Naive thymus-derived CD4-positive, alpha-beta T cell (primary cell): ENCODE results near the gene TMEM178B. TPM values are rescaled to one million over a fixed set of nuclear protein-coding genes. Genes with fewer than 3 reads are reported as not detected.
"Not testable (repeated sequence)": the region's sequence is repeated elsewhere in the genome, so short reads cannot be mapped to it uniquely, and the experiment has no call there.

Experiments used
- ATAC-seq: fragments of 150-1000 bp; cut with Tn5 transposase; 2 replicates; pipeline ENCODE4 v1.10.0; 2021; ENCODE audit warnings: mild to moderate bottlenecking, moderate library complexity
- CTCF ChIA-PET: fragments of 350-600 bp; sonication (Branson Sonifier 250); formaldehyde crosslinking; loops from one replicate; lab custom pipeline; 2021; ENCODE audit warnings: antibody characterized with exemption; lab: Charles Lee
- POLR2A ChIA-PET: fragments of 350-600 bp; sonication (Branson Sonifier 250); formaldehyde crosslinking; loops from one replicate; lab custom pipeline; 2021; ENCODE audit warnings: antibody characterized with exemption, inconsistent platforms; lab: Charles Lee
- DNase-seq, 9 donors: peaks; one replicate each; pipeline versions ENCODE4 v3.0.0 to v3.0.0-alpha.2; 2020 to 2022; ENCODE audit warnings: mixed read lengths in 1 of 9
- H3K27ac ChIP-seq: one replicate; pipeline ENCODE4 v1.7.0; 2013; ENCODE audit warnings: mild to moderate bottlenecking, low read depth, low read length, moderate library complexity
- H3K27me3 ChIP-seq, 2 donors: one replicate each; pipeline ENCODE4 v1.7.0; 2013; ENCODE audit warnings: low read length in 2 of 2, mild to moderate bottlenecking in 2 of 2, moderate library complexity in 2 of 2; ENCODE audit not compliant: control insufficient read depth in 2 of 2, insufficient read depth in 2 of 2
- H3K36me3 ChIP-seq, 3 experiments: 1 replicate in 2 of 3; 2 replicates in 1 of 3; pipeline ENCODE4 v1.7.0; 2013; ENCODE audit warnings: low read length in 3 of 3, mild to moderate bottlenecking in 3 of 3, moderate library complexity in 1 of 3; ENCODE audit not compliant: insufficient read depth in 3 of 3, control insufficient read depth in 2 of 3
- H3K4me1 ChIP-seq, 2 donors: one replicate each; pipeline ENCODE4 v1.7.0; 2013; ENCODE audit warnings: low read length in 2 of 2, mild to moderate bottlenecking in 2 of 2, moderate library complexity in 1 of 2; ENCODE audit not compliant: control insufficient read depth in 2 of 2, insufficient read depth in 2 of 2
- H3K4me3 ChIP-seq: 2 replicates; pipeline ENCODE4 v1.7.0; 2013; ENCODE audit warnings: mild to moderate bottlenecking, low read length
- H3K9me3 ChIP-seq, 3 experiments: 1 replicate in 2 of 3; 2 replicates in 1 of 3; pipeline ENCODE4 v1.7.0; 2013; ENCODE audit warnings: low read length in 3 of 3; ENCODE audit not compliant: control insufficient read depth in 2 of 3
- H3K27ac Mint-ChIP-seq, 9 donors: one replicate each; pipeline ENCODE4 v1.8.0; 2020 to 2022; ENCODE audit warnings: mixed read lengths in 9 of 9, mild to moderate bottlenecking in 8 of 9, moderate library complexity in 5 of 9, inconsistent platforms in 2 of 9
- H3K27me3 Mint-ChIP-seq, 5 donors: one replicate each; pipeline ENCODE4 v1.8.0; 2021 to 2022; ENCODE audit warnings: mixed read lengths in 5 of 5, mild to moderate bottlenecking in 1 of 5
- H3K36me3 Mint-ChIP-seq, 5 donors: one replicate each; pipeline ENCODE4 v1.8.0; 2020 to 2022; ENCODE audit warnings: mixed read lengths in 5 of 5, mild to moderate bottlenecking in 3 of 5, inconsistent platforms in 1 of 5
- H3K4me1 Mint-ChIP-seq, 7 donors: one replicate each; pipeline ENCODE4 v1.8.0; 2020 to 2022; ENCODE audit warnings: mixed read lengths in 7 of 7, mild to moderate bottlenecking in 3 of 7, inconsistent platforms in 1 of 7
- H3K4me3 Mint-ChIP-seq, 10 donors: one replicate each; pipeline ENCODE4 v1.8.0; 2020 to 2022; ENCODE audit warnings: mild to moderate bottlenecking in 10 of 10, mixed read lengths in 10 of 10, moderate library complexity in 6 of 10, inconsistent platforms in 2 of 10
- H3K9me3 Mint-ChIP-seq, 11 donors: one replicate each; pipeline ENCODE4 v1.8.0; 2020 to 2022; ENCODE audit warnings: mixed read lengths in 11 of 11, mild to moderate bottlenecking in 4 of 11, inconsistent platforms in 1 of 11, moderate library complexity in 1 of 11
- intact Hi-C, 2 donors: fragments of 100-400 bp; cut with micrococcal nuclease; formaldehyde crosslinking; loops; one replicate each; pipeline ENCODE4 v1.15.1; 2023
- polyA plus RNA-seq, 2 donors: library from polyadenylated mRNA; unstranded; fragments of 300-500 nt; fragmentation: Illumina TruSeq; gene quantifications; one replicate each; pipeline ENCODE4 v1.2.3, GENCODE V29; 2021
- total RNA-seq, 6 experiments: library from RNA in 5 of 6; stranded (reverse) in 5 of 6; gene quantifications; 1 replicate in 5 of 6; 2 replicates in 1 of 6; pipeline ENCODE4 v1.2.3 and lab custom pipeline; 2021 to 2026

The TMEM178B gene
- total and polyA plus RNA-seq, 7 experiments from 2014 or later: 0.05 to 3.0 (median 0.10) TPM; not detected in 4

- ATAC-seq (no peak), DNase-seq (no peak)
- Mint-ChIP-seq H3K4me3 (no peak overlapping the region), H3K9me3 (peaks cover 0 to 6% (median 0%) of the 10 kb centered on the region in 11 donors), H3K27me3 (peaks cover 4 to 40% (median 20%) of the 10 kb centered on the region in 5 donors), H3K36me3 (no peaks in the 10 kb centered on the region), H3K27ac (no peak overlapping the region), H3K4me1 (no peaks in the 10 kb centered on the region)
- CTCF ChIA-PET: interaction anchor here (0.6 kb wide), 1 partner anchor 541 kb away, joined by 5 read pairs; no protein-coding TSS in a partner anchor
- intact Hi-C loops: no loop called here
- H3K9me3 ChIP-seq: no peaks in the 10 kb centered on the region
- H3K4me3 ChIP-seq: no peak overlapping the region
- no peaks in the 10 kb centered on the region for H3K27me3 ChIP-seq
- no peak overlapping the region for H3K27ac ChIP-seq
- no peaks in the 10 kb centered on the region for H3K36me3 ChIP-seq
- H3K4me1 ChIP-seq: no peaks in the 10 kb centered on the region
- POLR2A ChIA-PET: no interaction called here
These were observed 316.5 kb downstream of the TMEM178B start for GRCh38 chr7:141390339-141390738.

GRCh38 chr7:141393056-141393455 lies 319.2 kb downstream of the TMEM178B start:
- DNase-seq (no peak), ATAC-seq (no peak)
- ChIA-PET CTCF (no interaction called here), POLR2A (no interaction called here)
- no peak overlapping the region for H3K4me3 ChIP-seq
- Mint-ChIP-seq H3K36me3 (no peaks in the 10 kb centered on the region), H3K4me3 (no peak overlapping the region), H3K4me1 (no peaks in the 10 kb centered on the region), H3K27ac (no peak overlapping the region), H3K9me3 (peaks cover 0 to 4% (median 0%) of the 10 kb centered on the region in 11 donors), H3K27me3 (peaks cover 4 to 24% (median 15%) of the 10 kb centered on the region in 5 donors)
- no peaks in the 10 kb centered on the region for H3K4me1 ChIP-seq
- H3K36me3 ChIP-seq: no peaks in the 10 kb centered on the region
- H3K9me3 ChIP-seq: no peaks in the 10 kb centered on the region
- no peak overlapping the region for H3K27ac ChIP-seq
- intact Hi-C loops: no loop called here
- no peaks in the 10 kb centered on the region for H3K27me3 ChIP-seq

GRCh38 chr7:141397236-141398163 lies 323.6 kb downstream of the TMEM178B start:
- POLR2A ChIA-PET: no interaction called here
- Mint-ChIP-seq H3K27ac (no peak overlapping the region), H3K27me3 (peaks cover 14 to 44% (median 21%) of the 10 kb centered on the region in 5 donors), H3K9me3 (peaks cover 0 to 3% (median 0%) of the 10 kb centered on the region in 11 donors), H3K4me3 (no peak overlapping the region), H3K36me3 (no peaks in the 10 kb centered on the region), H3K4me1 (no peaks in the 10 kb centered on the region)
- no peaks in the 10 kb centered on the region for H3K36me3 ChIP-seq
- H3K4me3 ChIP-seq: no peak overlapping the region
- H3K27ac ChIP-seq: no peak overlapping the region
- H3K4me1 ChIP-seq: no peaks in the 10 kb centered on the region
- ATAC-seq (no peak), DNase-seq (no peak)
- CTCF ChIA-PET: no interaction called here
- H3K27me3 ChIP-seq: no peaks in the 10 kb centered on the region
- intact Hi-C loops: no loop called here
- no peaks in the 10 kb centered on the region for H3K9me3 ChIP-seq

GRCh38 chr7:141400356-141400755 lies 326.5 kb downstream of the TMEM178B start:
- no peaks in the 10 kb centered on the region for H3K36me3 Mint-ChIP-seq
- no peaks in the 10 kb centered on the region for H3K4me1 Mint-ChIP-seq
- H3K27me3 ChIP-seq: no peaks in the 10 kb centered on the region
- ATAC-seq: no peak
- H3K9me3 ChIP-seq: no peaks in the 10 kb centered on the region
- CTCF ChIA-PET: no interaction called here
- H3K27me3 Mint-ChIP-seq: peaks cover 11 to 41% (median 21%) of the 10 kb centered on the region in 5 donors
- no peaks in the 10 kb centered on the region for H3K36me3 ChIP-seq
- H3K9me3 Mint-ChIP-seq: peaks cover 0 to 3% (median 0%) of the 10 kb centered on the region in 11 donors
- H3K4me1 ChIP-seq: no peaks in the 10 kb centered on the region
- no peak for DNase-seq
- H3K4me3 ChIP-seq: no peak overlapping the region
- POLR2A ChIA-PET: no interaction called here
- H3K27ac Mint-ChIP-seq: no peak overlapping the region
- intact Hi-C loops: no loop called here
- H3K4me3 Mint-ChIP-seq: no peak overlapping the region
- H3K27ac ChIP-seq: no peak overlapping the region

- peaks cover 10 to 41% (median 18%) of the 10 kb centered on the region in 5 donors for H3K27me3 Mint-ChIP-seq
- CTCF ChIA-PET: interaction anchor here (0.5 kb wide), 1 partner anchor 28 kb away, joined by 4 read pairs; no protein-coding TSS in a partner anchor
- no peaks in the 10 kb centered on the region for H3K9me3 ChIP-seq
These were observed 328.6 kb downstream of the TMEM178B start for GRCh38 chr7:141402277-141402996.

GRCh38 chr7:141403846-141404245 lies 330.0 kb downstream of the TMEM178B start:
- CTCF ChIA-PET, intact Hi-C loops, H3K27ac ChIP-seq, H3K4me3 ChIP-seq, H3K4me1 ChIP-seq, H3K27me3 ChIP-seq, H3K36me3 Mint-ChIP-seq, H3K27ac Mint-ChIP-seq, ATAC-seq, DNase-seq, POLR2A ChIA-PET, H3K4me3 Mint-ChIP-seq, H3K9me3 Mint-ChIP-seq, H3K36me3 ChIP-seq, H3K4me1 Mint-ChIP-seq, H3K9me3 ChIP-seq: not testable (repeated sequence)
- peaks cover 11 to 34% (median 16%) of the 10 kb centered on the region in 5 donors for H3K27me3 Mint-ChIP-seq

More at GRCh38 chr7:141402277-141402996, 328.6 kb downstream of the TMEM178B start:
- ATAC-seq (no peak), DNase-seq (no peak)
- no peaks in the 10 kb centered on the region for H3K36me3 Mint-ChIP-seq
- no peaks in the 10 kb centered on the region for H3K9me3 Mint-ChIP-seq
- H3K27ac ChIP-seq: no peak overlapping the region
- H3K27me3 ChIP-seq: no peaks in the 10 kb centered on the region
- POLR2A ChIA-PET: no interaction called here
- intact Hi-C loops: no loop called here
- H3K4me1 Mint-ChIP-seq: no peaks in the 10 kb centered on the region
- no peak overlapping the region for H3K4me3 ChIP-seq
- H3K27ac Mint-ChIP-seq: no peak overlapping the region
- no peaks in the 10 kb centered on the region for H3K4me1 ChIP-seq
- H3K36me3 ChIP-seq: no peaks in the 10 kb centered on the region
- no peak overlapping the region for H3K4me3 Mint-ChIP-seq
